ENCODE measurements around the gene FBXW11. TPM values are rescaled to one million over a fixed set of nuclear protein-coding genes. Genes with fewer than 3 reads are reported as not detected.

The FBXW11 gene
- total RNA-seq, 2 donors from 2014 or later = 29.0 to 64.6 TPM

DNA sequence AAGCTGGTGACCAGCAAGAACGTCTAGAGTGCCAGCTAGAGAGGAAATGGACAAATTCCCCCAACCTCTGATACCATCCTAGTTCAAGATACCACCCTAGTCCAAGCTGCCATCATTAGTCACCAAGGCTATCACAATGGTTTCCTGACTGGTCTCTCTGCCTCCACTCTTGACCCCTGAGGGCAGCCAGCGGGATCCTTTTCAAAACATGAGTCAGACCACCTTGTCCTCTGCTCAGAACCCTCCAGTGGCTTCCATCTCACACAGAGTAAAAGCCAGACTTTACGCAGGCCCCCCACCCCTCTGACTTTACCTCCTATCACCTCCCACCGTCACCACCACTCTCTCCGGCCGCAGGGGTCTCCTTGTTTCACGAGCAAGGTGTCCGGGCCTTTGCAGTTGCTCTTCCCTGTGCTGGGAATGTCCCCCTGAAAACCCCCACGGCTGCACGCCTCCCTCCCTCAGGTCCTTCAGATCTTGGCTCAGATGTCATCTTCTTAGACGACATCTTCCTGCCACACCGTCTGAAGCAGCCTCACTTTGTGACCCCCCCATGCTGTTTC lies 42.2 kb upstream of the FBXW11 start:
- no peaks in the 10 kb centered on the region for H3K36me3 ChIP-seq (replicated peaks in 1 of 2; ENCODE audit: insufficient read depth in 1 of 2, low read depth in 2 of 2)
- 91 to 97% methylated on average over 12 of the region's 12 CpGs for WGBS, 2 donors
- TF ChIP-seq CTCF (IDR thresholded peaks at IDR 0.05) = no peak
- TF ChIP-seq POLR2A (IDR thresholded peaks at IDR 0.05) = no peak

DNA sequence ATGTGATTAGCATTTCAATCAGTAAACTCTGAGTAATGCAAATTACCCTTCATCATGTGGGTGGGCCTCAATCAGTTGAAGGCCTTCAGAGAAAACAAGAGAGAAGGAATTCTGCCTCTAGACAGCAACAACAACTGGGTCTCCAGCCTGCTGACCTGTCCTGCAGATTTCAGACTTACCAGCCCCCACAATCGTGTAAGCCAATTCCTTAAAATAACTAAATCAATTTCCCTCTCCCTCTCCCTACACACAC lies 41.7 kb upstream of the FBXW11 start:
- DNase-seq (no peak), ATAC-seq (no peak)
- Histone ChIP-seq H3K9me3 (no peaks in the 10 kb centered on the region), H3K27me3 (no peaks in the 10 kb centered on the region), H3K4me1 (peaks cover 8% of the 10 kb centered on the region), H3K36me3 (replicated peaks in 1 of 2; ENCODE audit: insufficient read depth in 1 of 2, low read depth in 2 of 2) (no peaks in the 10 kb centered on the region), H3K4me3 (no peak overlapping the region), H3K27ac (no peak overlapping the region)
- intact Hi-C loops (cut with DNase I) = no loop called here
- 78 to 81% methylated on average over 1 of the region's 1 CpG for WGBS, 2 donors
- TF ChIP-seq POLR2A (IDR thresholded peaks at IDR 0.05) = no peak
- TF ChIP-seq CTCF (IDR thresholded peaks at IDR 0.05) = no peak

More for the DNA sequence above, 42.2 kb upstream of the FBXW11 start:
- no peak for ATAC-seq
- H3K27me3 ChIP-seq = no peaks in the 10 kb centered on the region
- DNase-seq = no peak
- no peaks in the 10 kb centered on the region for H3K9me3 ChIP-seq
- no peak overlapping the region for H3K4me3 ChIP-seq
- H3K4me1 ChIP-seq = peaks cover 8% of the 10 kb centered on the region
- intact Hi-C loops (cut with DNase I) = no loop called here
- no peak overlapping the region for H3K27ac ChIP-seq

DNA sequence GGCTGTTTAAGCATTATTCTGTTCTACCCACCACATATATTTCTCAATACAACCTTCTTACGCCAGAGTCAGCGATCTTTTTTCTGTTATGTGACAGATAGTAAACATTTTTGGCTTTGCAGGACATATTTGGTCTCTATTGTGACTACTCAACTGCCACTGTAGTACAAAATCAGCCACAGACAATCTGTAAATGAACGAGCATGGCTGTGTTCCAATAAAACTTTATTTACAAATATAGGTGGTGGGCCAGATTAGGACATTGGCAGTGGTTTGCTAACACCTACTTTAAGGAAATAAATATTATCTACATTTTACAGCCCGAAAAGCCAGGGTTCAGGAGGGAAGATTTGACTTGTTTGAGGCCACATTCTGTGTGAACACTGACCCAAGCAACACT lies 40.2 kb upstream of the FBXW11 start:
- H3K4me1 ChIP-seq = peaks cover 8% of the 10 kb centered on the region
- H3K4me3 ChIP-seq = no peak overlapping the region
- ATAC-seq (no peak), DNase-seq (no peak)
- H3K9me3 ChIP-seq = no peaks in the 10 kb centered on the region
- TF ChIP-seq POLR2A (IDR thresholded peaks at IDR 0.05) (no peak), CTCF (IDR thresholded peaks at IDR 0.05) (no peak)
- WGBS, 2 donors = 89 to 94% methylated on average over 4 of the region's 4 CpGs
- intact Hi-C loops (cut with DNase I) = no loop called here
- peak overlapping the region in 1 of 4 donors; percentile 42 for H3K27ac ChIP-seq
- H3K36me3 ChIP-seq (replicated peaks in 1 of 2; ENCODE audit: insufficient read depth in 1 of 2, low read depth in 2 of 2) = no peaks in the 10 kb centered on the region
- no peaks in the 10 kb centered on the region for H3K27me3 ChIP-seq

GRCh38 chr5:172045315-172045632 lies 38.8 kb upstream of the FBXW11 start:
- H3K27me3 ChIP-seq = no peaks in the 10 kb centered on the region
- no peaks in the 10 kb centered on the region for H3K36me3 ChIP-seq (replicated peaks in 1 of 2; ENCODE audit: insufficient read depth in 1 of 2, low read depth in 2 of 2)
- H3K4me3 ChIP-seq = no peak overlapping the region
- no peak for TF ChIP-seq POLR2A (IDR thresholded peaks at IDR 0.05)
- TF ChIP-seq CTCF (IDR thresholded peaks at IDR 0.05) = no peak
- H3K9me3 ChIP-seq = no peaks in the 10 kb centered on the region
- DNase-seq (no peak), ATAC-seq (no peak)
- H3K4me1 ChIP-seq = peaks cover 10% of the 10 kb centered on the region
- WGBS, 2 donors = 81 to 82% methylated on average over 7 of the region's 7 CpGs
- H3K27ac ChIP-seq = no peak overlapping the region
- intact Hi-C loops (cut with DNase I) = no loop called here

DNA sequence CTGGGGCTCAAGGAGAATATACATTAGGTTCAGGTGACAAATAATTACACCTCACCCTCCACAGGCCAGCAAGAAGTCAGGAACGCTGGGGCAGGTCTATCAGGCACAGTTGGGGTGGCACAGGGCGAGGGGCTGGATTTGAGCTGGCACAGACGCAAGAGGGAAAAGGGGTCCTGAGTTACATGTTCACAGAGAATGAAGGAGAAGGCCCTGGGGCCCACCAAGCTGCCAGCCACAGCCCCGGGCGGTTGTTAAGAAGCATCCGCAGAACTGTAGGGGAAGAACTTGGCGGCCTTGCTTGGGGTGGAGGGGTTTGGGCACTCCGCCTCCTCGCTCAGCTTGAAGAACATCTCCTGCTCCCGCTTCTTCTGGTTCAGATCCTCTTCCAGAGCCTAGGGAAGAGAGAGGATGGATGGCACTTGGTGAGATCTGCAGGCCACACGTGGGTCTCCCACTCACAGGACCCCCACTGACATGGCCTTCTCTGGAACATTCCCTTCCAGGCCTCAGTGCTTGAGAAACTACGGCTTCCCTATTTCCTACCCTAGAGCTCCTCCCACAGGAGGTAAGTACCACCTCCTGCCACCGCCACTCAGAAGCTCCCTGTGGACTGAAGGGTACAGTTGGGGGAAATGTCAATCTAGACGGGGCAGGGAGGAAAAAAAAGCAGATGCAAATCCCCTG lies 38.3 kb upstream of the FBXW11 start:
- Histone ChIP-seq H3K27me3 (no peaks in the 10 kb centered on the region), H3K9me3 (no peaks in the 10 kb centered on the region), H3K36me3 (replicated peaks in 1 of 2; ENCODE audit: insufficient read depth in 1 of 2, low read depth in 2 of 2) (no peaks in the 10 kb centered on the region), H3K27ac (no peak overlapping the region), H3K4me1 (peaks cover 14% of the 10 kb centered on the region), H3K4me3 (no peak overlapping the region)
- intact Hi-C loops (cut with DNase I) = loop anchor here (5.0 kb wide), 1 partner anchor 137 kb away; no protein-coding TSS in a partner anchor
- DNase-seq (no peak), ATAC-seq (no peak)
- TF ChIP-seq CTCF (IDR thresholded peaks at IDR 0.05) (no peak), POLR2A (IDR thresholded peaks at IDR 0.05) (no peak)
- WGBS, 2 donors = 79 to 90% methylated on average over 12 to 14 of the region's 14 CpGs

All from body of pancreas (tissue), 4 donors.